Middle frontal gyrus (tissue), 1 donor: ENCODE measurements around the gene RAC3.

Experiments
- DNase-seq: peaks from one replicate; pipeline ENCODE4 v3.0.0-alpha.2; 2015; ENCODE audit warnings: low spot score; ENCODE audit errors: extremely low spot score

RAC3 gene

GRCh38 chr17:82031303-82031884 lies at the start of gene RAC3:
TSS of gene RAC3 (plus strand) at chr17:82031678. CDS start at chr17:82031762, 84 bp downstream.
- DNase-seq = no peak

DNA sequence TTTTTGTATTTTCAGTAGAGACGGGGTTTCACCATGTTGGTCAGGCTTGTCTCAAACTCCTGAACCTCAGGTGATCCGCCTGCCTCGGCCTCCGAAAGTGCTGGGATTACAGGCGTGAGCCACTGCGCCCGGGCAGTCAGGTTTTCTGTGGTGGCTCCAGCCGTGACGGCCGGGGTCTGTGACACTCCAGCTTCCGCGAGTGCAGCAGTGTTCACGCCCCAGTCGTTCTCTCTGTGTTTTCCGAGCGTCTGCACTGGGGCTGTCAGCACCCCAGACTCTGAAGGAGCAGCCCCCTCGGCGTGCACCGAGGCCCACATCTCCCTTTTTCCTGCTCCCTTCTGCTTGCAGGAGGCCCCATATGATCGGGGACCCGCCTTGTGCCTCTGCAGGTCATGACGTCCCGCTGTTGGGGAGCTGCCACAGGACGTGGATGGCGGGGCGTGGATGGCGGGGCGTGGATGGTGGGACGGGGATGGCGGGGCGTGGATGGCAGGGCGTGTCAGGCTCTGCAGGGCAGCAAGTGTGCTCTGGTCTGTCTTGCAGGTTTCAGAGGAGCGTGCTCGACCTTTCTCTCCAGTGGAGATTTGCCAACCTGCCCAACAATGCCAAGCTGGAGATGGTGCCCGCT lies 48.4 kb upstream of the RAC3 start:
- no peak for DNase-seq

- DNase-seq = no peak
These were observed 47.7 kb upstream of the RAC3 start for GRCh38 chr17:81983639-81984373.

GRCh38 chr17:81984773-81985410 lies 46.6 kb upstream of the RAC3 start:
- DNase-seq = no peak

DNA sequence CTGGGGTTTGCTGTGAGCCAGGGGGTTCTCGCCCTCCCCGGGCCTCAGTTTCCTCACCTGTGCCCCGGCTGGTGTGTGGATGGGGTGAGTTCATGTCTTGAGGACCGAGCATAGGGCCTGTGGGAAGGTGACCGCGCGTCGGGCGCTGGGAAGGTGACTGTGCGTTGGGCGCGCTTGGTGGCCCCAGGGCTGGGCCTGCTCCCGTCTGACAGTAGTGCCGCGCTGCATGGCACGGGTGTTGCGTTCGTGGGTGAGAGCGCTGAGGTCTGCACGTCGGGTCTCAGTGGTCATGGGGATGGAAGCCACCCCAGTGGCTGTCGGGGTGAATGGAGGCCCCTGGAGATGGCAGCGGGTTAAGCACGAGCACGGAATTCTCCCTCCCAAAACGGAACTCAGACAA lies 44.9 kb upstream of the RAC3 start:
- DNase-seq = no peak

DNA sequence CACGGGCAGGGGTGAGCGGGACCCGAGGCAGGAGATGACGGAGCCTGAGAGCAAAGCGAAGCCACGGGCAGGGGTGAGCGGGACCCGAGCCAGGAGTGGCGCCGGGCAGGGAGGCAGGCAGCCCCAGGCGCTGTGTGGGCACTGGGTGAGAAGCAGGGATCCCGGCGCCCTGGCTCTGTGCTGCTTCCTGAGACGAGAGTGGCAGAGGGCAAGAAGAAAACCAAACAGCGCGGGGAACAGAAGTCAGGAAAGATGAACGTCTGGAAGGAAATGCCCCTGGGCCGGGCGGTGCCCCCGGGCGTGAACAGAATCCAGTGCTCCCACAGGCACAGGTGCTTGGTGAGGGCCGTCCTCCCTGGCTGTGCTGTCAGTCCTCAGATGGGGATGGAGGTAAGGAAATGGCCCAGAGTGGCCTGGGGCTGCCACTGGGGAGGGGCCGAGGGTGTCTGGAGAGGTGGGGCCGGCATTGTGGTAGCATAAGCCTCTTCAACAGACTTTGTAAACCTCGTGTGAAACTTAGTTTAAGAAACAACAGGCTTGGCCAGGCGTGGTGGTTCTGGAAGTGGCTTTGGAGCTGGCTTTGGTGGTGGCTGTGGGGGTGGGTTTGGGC lies 44.2 kb upstream of the RAC3 start:
- DNase-seq = no peak

DNA sequence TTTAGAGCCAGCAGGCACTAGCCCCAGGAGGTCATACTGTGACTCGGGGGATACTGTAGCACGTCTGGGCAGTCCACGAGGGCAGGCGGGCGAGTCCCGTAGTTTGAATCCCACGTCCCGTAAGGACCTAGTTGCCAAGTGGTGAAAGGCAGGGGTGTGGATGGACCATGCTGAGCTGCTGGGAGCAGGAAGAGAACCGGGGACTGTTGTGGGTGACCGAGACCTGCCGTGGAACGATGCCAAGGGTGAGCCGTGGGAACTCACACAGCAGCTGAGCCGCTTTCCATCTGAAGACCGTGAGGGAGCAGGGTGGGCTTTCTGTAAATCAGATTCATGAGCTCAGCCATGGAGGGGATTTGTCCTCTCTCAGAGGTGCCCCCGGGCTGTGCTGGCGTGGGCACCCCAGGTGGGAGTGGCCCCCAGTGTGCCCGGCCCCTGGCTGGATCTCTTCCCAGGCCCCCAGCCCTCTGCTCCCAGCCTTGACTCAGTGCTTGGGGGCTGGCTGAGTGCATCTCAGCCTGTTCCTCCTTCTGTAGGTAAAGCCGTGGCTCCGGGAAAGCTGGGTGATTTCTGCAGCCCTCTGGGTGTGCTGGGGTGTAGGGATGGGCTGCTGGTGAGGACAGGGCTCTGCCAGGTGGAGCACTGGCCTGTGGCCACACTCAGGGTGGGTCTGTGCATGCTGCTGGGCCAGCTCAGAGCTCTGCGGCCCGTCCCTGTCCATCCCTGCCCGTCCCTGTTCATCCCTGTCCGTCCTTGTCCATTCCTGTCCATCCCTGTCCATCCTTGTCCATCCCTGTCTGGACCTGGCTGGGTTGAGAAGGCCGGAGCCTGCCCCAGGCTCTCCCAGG lies 40.4 kb upstream of the RAC3 start:
- no peak for DNase-seq

GRCh38 chr17:81991684-81992305 lies 39.7 kb upstream of the RAC3 start:
- no peak for DNase-seq

GRCh38 chr17:81992306-81993102 lies 39.0 kb upstream of the RAC3 start:
- no peak for DNase-seq

GRCh38 chr17:81993729-81994592 lies 37.5 kb upstream of the RAC3 start:
- no peak for DNase-seq

GRCh38 chr17:81994593-81995462 lies 36.6 kb upstream of the RAC3 start:
- no peak for DNase-seq

DNA sequence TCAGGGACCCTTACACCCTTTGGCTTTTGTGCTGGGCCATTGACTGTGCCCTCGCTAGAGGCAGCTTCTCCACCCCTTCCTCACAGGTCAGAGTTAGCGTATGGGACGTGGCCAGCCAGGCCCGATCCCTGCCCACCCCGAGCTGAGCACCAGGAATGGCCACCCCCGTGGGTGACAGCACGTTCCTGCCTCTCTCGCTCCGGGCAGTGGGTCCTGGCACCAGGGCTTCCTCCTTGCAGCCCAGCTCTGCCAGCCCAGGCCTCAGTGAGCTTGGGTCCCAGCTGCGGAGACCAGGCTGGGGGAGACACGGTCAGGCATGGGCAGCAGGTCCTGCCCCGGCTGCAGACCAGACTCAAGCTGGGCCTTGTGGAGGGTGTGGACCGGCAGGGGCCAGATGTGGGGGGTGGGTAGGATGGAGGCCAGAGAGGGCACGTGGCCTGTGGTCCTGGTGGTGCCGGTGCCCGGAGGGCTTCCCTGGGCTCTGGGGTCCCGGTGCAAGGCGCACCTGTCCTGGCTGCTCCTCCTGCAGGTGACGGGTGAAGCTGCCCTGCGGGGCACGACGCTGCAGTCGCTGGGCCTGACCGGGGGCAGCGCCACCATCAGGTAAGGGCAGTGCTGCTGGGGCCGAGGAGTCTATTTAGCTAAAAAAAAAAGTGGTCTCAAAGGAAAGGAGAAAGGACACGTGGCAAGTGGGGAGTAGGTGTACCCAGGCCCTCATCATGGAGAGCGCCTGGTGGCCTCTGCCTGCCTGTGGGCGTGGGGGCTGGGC lies 35.8 kb upstream of the RAC3 start:
- no peak for DNase-seq

GRCh38 chr17:81996232-81996756 lies 35.2 kb upstream of the RAC3 start:
- no peak for DNase-seq

DNA sequence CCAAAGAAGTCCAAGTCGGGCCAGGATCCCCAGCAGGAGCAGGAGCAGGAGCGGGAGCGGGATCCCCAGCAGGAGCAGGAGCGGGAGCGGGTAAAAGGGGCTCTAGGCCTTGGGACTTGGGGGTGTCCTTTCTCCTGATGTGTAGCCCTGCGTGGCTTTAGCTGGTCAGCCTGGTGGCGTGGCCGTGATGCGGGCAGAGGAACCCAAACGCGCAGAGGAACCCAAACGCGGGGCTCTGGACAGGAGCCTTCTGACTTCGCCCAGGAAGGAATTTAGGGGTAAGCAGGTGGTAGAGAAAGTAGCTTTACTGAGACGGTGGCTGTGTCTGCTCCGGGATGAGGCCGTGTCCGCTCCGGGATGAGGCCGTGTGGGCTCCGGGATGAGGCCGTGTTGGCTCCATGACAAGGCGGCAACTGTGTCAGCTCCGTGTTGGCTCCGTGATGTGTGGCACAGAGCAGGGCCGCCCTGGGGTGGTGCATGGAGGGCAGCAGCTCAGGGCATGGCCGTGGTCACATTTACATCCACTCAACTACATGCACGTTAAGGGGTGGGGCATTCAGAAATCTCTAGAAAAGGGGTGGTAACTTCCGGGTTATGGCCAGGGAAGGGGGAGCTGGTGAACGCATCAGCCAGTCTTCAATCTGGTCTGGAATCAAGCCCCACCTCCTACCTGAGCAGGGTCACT lies 34.6 kb upstream of the RAC3 start:
- DNase-seq = no peak

- no peak for DNase-seq
These were observed 33.3 kb upstream of the RAC3 start for GRCh38 chr17:81998212-81998611.
